SJSA1 (cell line): ENCODE data around the gene RASGRF2. TPM values are rescaled to one million over a fixed set of nuclear protein-coding genes. Genes with fewer than 3 reads are reported as not detected.
A peak's percentile ranks its signal among the peaks of the same experiment; 100 is the strongest.

Source experiments
- DNase-seq, 2 experiments: peaks; one replicate each; pipeline ENCODE4 v3.0.0-alpha.2; 2015 to 2020; ENCODE audit warnings: low spot score in 2 of 2, low read depth in 1 of 2
- H3K27ac ChIP-seq: fragments of 250-450 bp; sonication (Bioruptor Pico); 2 replicates; pipeline ENCODE4 v1.5.1; 2020; ENCODE audit warnings: mild to moderate bottlenecking, moderate library complexity
- H3K27me3 ChIP-seq: fragments of 250-450 bp; sonication (Bioruptor Pico); replicated peaks from 2 replicates; pipeline ENCODE4 v1.5.1; 2020; ENCODE audit warnings: mild to moderate bottlenecking, moderate library complexity
- H3K36me3 ChIP-seq: fragments of 250-450 bp; sonication (Bioruptor Pico); 2 replicates; pipeline ENCODE4 v1.5.1; 2020; ENCODE audit warnings: mild to moderate bottlenecking
- H3K4me1 ChIP-seq: fragments of 250-450 bp; sonication (Bioruptor Pico); replicated peaks from 2 replicates; pipeline ENCODE4 v1.6.1; 2021; ENCODE audit warnings: mild to moderate bottlenecking
- H3K4me3 ChIP-seq: fragments of 250-450 bp; sonication (Bioruptor Pico); 2 replicates; pipeline ENCODE4 v1.5.1; 2020; ENCODE audit warnings: mild to moderate bottlenecking
- H3K9me3 ChIP-seq: fragments of 250-450 bp; sonication (Bioruptor Pico); replicated peaks from 2 replicates; pipeline ENCODE4 v1.5.1; 2020; ENCODE audit warnings: mild to moderate bottlenecking
- total RNA-seq: library from RNA; depleted of rRNA; stranded (reverse); fragments of >200 nt; shearing (Covaris generic); gene quantifications from 2 replicates; pipeline ENCODE4 v1.2.3, GENCODE V29; 2014; rRNA removed

RASGRF2 gene
- 8.4 and 12.5 TPM in 2 replicates for total RNA-seq

- Histone ChIP-seq H3K36me3 (no peaks in the 10 kb centered on the region), H3K4me1 (peaks cover 65% of the 10 kb centered on the region), H3K27ac (peak within 1 kb of the TSS; percentile 46), H3K27me3 (no peaks in the 10 kb centered on the region), H3K9me3 (no peaks in the 10 kb centered on the region), H3K4me3 (peak within 1 kb of the TSS; percentile 63)
- DNase-seq = peak; percentile 27 to 61
These were observed at the start of gene RASGRF2 for GRCh38 chr5:80959768-80960442. Gene RASGRF2 (plus strand): TSS chr5:80960363. CDS start chr5:80960739, 376 bp downstream.

- DNase-seq = no peak
- H3K27me3 ChIP-seq = no peaks in the 10 kb centered on the region
- no peak overlapping the region for H3K27ac ChIP-seq
- H3K36me3 ChIP-seq = no peaks in the 10 kb centered on the region
- H3K4me3 ChIP-seq = no peak overlapping the region
- H3K9me3 ChIP-seq = no peaks in the 10 kb centered on the region
- peaks cover 15% of the 10 kb centered on the region for H3K4me1 ChIP-seq
These were observed 47.7 kb upstream of the RASGRF2 start for GRCh38 chr5:80912479-80912878.

GRCh38 chr5:80915716-80916115, 44.4 kb upstream of the RASGRF2 start:
- Histone ChIP-seq H3K36me3 (no peaks in the 10 kb centered on the region), H3K4me3 (no peak overlapping the region), H3K9me3 (no peaks in the 10 kb centered on the region), H3K27ac (no peak overlapping the region), H3K4me1 (peaks cover 31% of the 10 kb centered on the region), H3K27me3 (no peaks in the 10 kb centered on the region)
- no peak for DNase-seq

- no peak overlapping the region for H3K27ac ChIP-seq
- DNase-seq = no peak
- no peaks in the 10 kb centered on the region for H3K27me3 ChIP-seq
- H3K4me1 ChIP-seq = peaks cover 31% of the 10 kb centered on the region
- no peaks in the 10 kb centered on the region for H3K9me3 ChIP-seq
- no peaks in the 10 kb centered on the region for H3K36me3 ChIP-seq
- H3K4me3 ChIP-seq = no peak overlapping the region
These were observed 43.5 kb upstream of the RASGRF2 start for GRCh38 chr5:80916676-80917075.

GRCh38 chr5:80917631-80918030, 42.5 kb upstream of the RASGRF2 start:
- DNase-seq = no peak
- no peaks in the 10 kb centered on the region for H3K9me3 ChIP-seq
- H3K4me1 ChIP-seq = peaks cover 31% of the 10 kb centered on the region
- no peaks in the 10 kb centered on the region for H3K27me3 ChIP-seq
- no peaks in the 10 kb centered on the region for H3K36me3 ChIP-seq
- H3K4me3 ChIP-seq = no peak overlapping the region
- H3K27ac ChIP-seq = no peak overlapping the region

GRCh38 chr5:80919678-80920196, 40.4 kb upstream of the RASGRF2 start:
- H3K27ac ChIP-seq = peak overlapping the region; percentile 14; the same call in 1 of the 2 replicates
- no peaks in the 10 kb centered on the region for H3K27me3 ChIP-seq
- peaks cover 34% of the 10 kb centered on the region for H3K4me1 ChIP-seq
- no peaks in the 10 kb centered on the region for H3K36me3 ChIP-seq
- no peak overlapping the region for H3K4me3 ChIP-seq
- no peaks in the 10 kb centered on the region for H3K9me3 ChIP-seq
- peak in 1 of 2 experiments; percentile 27 for DNase-seq

- no peak overlapping the region for H3K4me3 ChIP-seq
- H3K27me3 ChIP-seq = no peaks in the 10 kb centered on the region
- peak overlapping the region; percentile 14; the same call in 1 of the 2 replicates for H3K27ac ChIP-seq
- no peaks in the 10 kb centered on the region for H3K9me3 ChIP-seq
- H3K36me3 ChIP-seq = no peaks in the 10 kb centered on the region
- peaks cover 40% of the 10 kb centered on the region for H3K4me1 ChIP-seq
- no peak for DNase-seq
These were observed 39.8 kb upstream of the RASGRF2 start for GRCh38 chr5:80920333-80920732.

GRCh38 chr5:80921026-80921425, 39.1 kb upstream of the RASGRF2 start:
- H3K27me3 ChIP-seq = no peaks in the 10 kb centered on the region
- peaks cover 42% of the 10 kb centered on the region for H3K4me1 ChIP-seq
- no peaks in the 10 kb centered on the region for H3K36me3 ChIP-seq
- H3K4me3 ChIP-seq = no peak overlapping the region
- no peaks in the 10 kb centered on the region for H3K9me3 ChIP-seq
- no peak overlapping the region for H3K27ac ChIP-seq
- DNase-seq = no peak

GRCh38 chr5:80925931-80926330, 34.2 kb upstream of the RASGRF2 start:
- Histone ChIP-seq H3K27me3 (no peaks in the 10 kb centered on the region), H3K27ac (no peak overlapping the region), H3K9me3 (no peaks in the 10 kb centered on the region), H3K36me3 (no peaks in the 10 kb centered on the region), H3K4me1 (peaks cover 16% of the 10 kb centered on the region), H3K4me3 (no peak overlapping the region)
- no peak for DNase-seq

- peaks cover 16% of the 10 kb centered on the region for H3K4me1 ChIP-seq
- H3K4me3 ChIP-seq = no peak overlapping the region
- no peaks in the 10 kb centered on the region for H3K36me3 ChIP-seq
- H3K27me3 ChIP-seq = no peaks in the 10 kb centered on the region
- H3K27ac ChIP-seq = no peak overlapping the region
- H3K9me3 ChIP-seq = no peaks in the 10 kb centered on the region
- DNase-seq = no peak
These were observed 33.6 kb upstream of the RASGRF2 start for GRCh38 chr5:80926536-80926935.

- H3K4me3 ChIP-seq = no peak overlapping the region
- no peaks in the 10 kb centered on the region for H3K9me3 ChIP-seq
- no peak overlapping the region for H3K27ac ChIP-seq
- no peaks in the 10 kb centered on the region for H3K27me3 ChIP-seq
- no peaks in the 10 kb centered on the region for H3K36me3 ChIP-seq
- H3K4me1 ChIP-seq = peaks cover 16% of the 10 kb centered on the region
- no peak for DNase-seq
These were observed 33.0 kb upstream of the RASGRF2 start for GRCh38 chr5:80926979-80927656.

GRCh38 chr5:80928073-80928472, 32.1 kb upstream of the RASGRF2 start:
- no peak for DNase-seq
- Histone ChIP-seq H3K4me1 (peaks cover 16% of the 10 kb centered on the region), H3K27me3 (no peaks in the 10 kb centered on the region), H3K36me3 (no peaks in the 10 kb centered on the region), H3K9me3 (no peaks in the 10 kb centered on the region), H3K4me3 (no peak overlapping the region), H3K27ac (no peak overlapping the region)

GRCh38 chr5:80930940-80931339, 29.2 kb upstream of the RASGRF2 start:
- Histone ChIP-seq H3K4me3 (no peak overlapping the region), H3K27me3 (no peaks in the 10 kb centered on the region), H3K36me3 (no peaks in the 10 kb centered on the region), H3K9me3 (no peaks in the 10 kb centered on the region), H3K27ac (no peak overlapping the region), H3K4me1 (peaks cover under 1% of the 10 kb centered on the region)
- no peak for DNase-seq

GRCh38 chr5:80931411-80931810, 28.8 kb upstream of the RASGRF2 start:
- no peaks in the 10 kb centered on the region for H3K9me3 ChIP-seq
- H3K4me1 ChIP-seq = no peaks in the 10 kb centered on the region
- H3K27ac ChIP-seq = no peak overlapping the region
- no peak for DNase-seq
- H3K4me3 ChIP-seq = no peak overlapping the region
- no peaks in the 10 kb centered on the region for H3K27me3 ChIP-seq
- no peaks in the 10 kb centered on the region for H3K36me3 ChIP-seq
